K562 (cell line): ENCODE measurements around the gene SAT2. TPM values are rescaled to one million over a fixed set of nuclear protein-coding genes. Genes with fewer than 3 reads are reported as not detected.
A peak's percentile ranks its signal among the peaks of the same experiment; 100 is the strongest.

Source experiments
- ATAC-seq: fragments of 200-7000 bp; cut with Tn5 transposase; 3 replicates; pipeline ENCODE4 v1.9.1; 2020; ENCODE audit warnings: moderate library complexity
- BruUV-seq: library from RNA; stranded (reverse); fragments of 400-500 nt; replicated peaks from 2 replicates; lab custom pipeline; 2021; lab: Mats Ljungman, UMichigan
- CTCF ChIA-PET: fragments of 300-600 bp; formaldehyde crosslinking; extraction: SDS; loops from one replicate; lab custom pipeline; 2021; ENCODE audit warnings: low intra/inter-chr PET ratio; lab: Yijun Ruan, JAX
- POLR2A ChIA-PET: fragments of 300-600, 350-650 bp; sonication (Branson Sonifier 250); formaldehyde crosslinking; extraction: SDS; loops from one replicate; lab custom pipeline; 2021; ENCODE audit warnings: antibody characterized with exemption, inconsistent platforms; lab: Yijun Ruan, JAX
- DNase-seq, 4 experiments: peaks; one replicate each; pipeline versions ENCODE4 v3.0.0 to v3.0.0-alpha.2; 2011 to 2018; ENCODE audit warnings: low spot score in 3 of 4, mixed read lengths in 3 of 4; ENCODE audit errors: extremely low read depth in 1 of 4
- FAIRE-seq: peaks from 2 replicates; lab custom pipeline; 2011; peaks lifted over from hg19 to GRCh38; lab: Jason Lieb, UNC
- H2AFZ ChIP-seq: 2 replicates; pipeline ENCODE4 v1.6.0; 2011; ENCODE audit warnings: low read depth, low read length, control low read depth, inconsistent platforms
- H3K27ac ChIP-seq: fragments of 200-600 bp; 3 replicates; pipeline ENCODE4 v1.8.0; 2011; ENCODE audit warnings: low read depth, mild to moderate bottlenecking, control low read depth, inconsistent platforms, low read length, moderate library complexity, mixed read lengths; ENCODE audit errors: extremely low read depth
- H3K27me3 ChIP-seq, 2 experiments: fragments of 300-600 bp in 1 of 2; 2 replicates in 1 of 2; 3 replicates in 1 of 2; pipeline versions ENCODE4 v1.6.0 to v1.8.0; 2011; ENCODE audit warnings: inconsistent platforms in 2 of 2, low read length in 2 of 2, mild to moderate bottlenecking in 1 of 2, mixed read lengths in 1 of 2, moderate library complexity in 1 of 2; ENCODE audit not compliant: control insufficient read depth in 2 of 2, insufficient read depth in 2 of 2
- H3K36me3 ChIP-seq: fragments of 300-600 bp; 3 replicates; pipeline ENCODE4 v1.8.0; 2011; ENCODE audit warnings: mild to moderate bottlenecking, low read length, inconsistent platforms; ENCODE audit not compliant: control insufficient read depth, insufficient read depth
- H3K4me1 ChIP-seq, 2 experiments: fragments of 200-600 bp in 1 of 2; replicated peaks in 1 of 2; 2 replicates in 1 of 2; 3 replicates in 1 of 2; pipeline versions ENCODE4 v1.5.1 to v1.8.0; 2011; ENCODE audit warnings: inconsistent platforms in 2 of 2, low read length in 2 of 2, mild to moderate bottlenecking in 1 of 2, mixed read lengths in 1 of 2, moderate library complexity in 1 of 2; ENCODE audit not compliant: control insufficient read depth in 2 of 2, insufficient read depth in 2 of 2
- H3K4me2 ChIP-seq: 2 replicates; pipeline ENCODE4 v1.6.1; 2011; ENCODE audit warnings: low read length, control low read depth, inconsistent platforms, mixed read lengths; ENCODE audit not compliant: insufficient read depth
- H3K4me3 ChIP-seq: fragments of 200-600 bp; sonication (generic), shearing (Covaris generic); 2 replicates; pipeline ENCODE4 v1.5.1; 2016; ENCODE audit warnings: control low read depth, inconsistent platforms
- H3K79me2 ChIP-seq: fragments of 200-600 bp; 3 replicates; pipeline ENCODE4 v1.8.0; 2011; ENCODE audit warnings: low read length, inconsistent platforms; ENCODE audit not compliant: control insufficient read depth, insufficient read depth
- H3K9ac ChIP-seq, 2 experiments: 2 replicates each; pipeline versions ENCODE4 v1.6.0 to v1.6.1; 2011; ENCODE audit warnings: low read depth in 2 of 2, low read length in 2 of 2, control low read depth in 1 of 2, inconsistent platforms in 1 of 2, mild to moderate bottlenecking in 1 of 2, mixed read lengths in 1 of 2; ENCODE audit not compliant: insufficient read depth in 1 of 2
- H3K9me1 ChIP-seq: one replicate; pipeline ENCODE4 v1.6.0; 2011; ENCODE audit warnings: inconsistent platforms, mild to moderate bottlenecking, low read length, moderate library complexity; ENCODE audit not compliant: control insufficient read depth, insufficient read depth
- H3K9me3 ChIP-seq: replicated peaks from 2 replicates; pipeline ENCODE4 v1.5.1; 2011; ENCODE audit warnings: low read depth, low read length, inconsistent platforms; ENCODE audit not compliant: control insufficient read depth, insufficient read depth
- H4K20me1 ChIP-seq: replicated peaks from 2 replicates; pipeline ENCODE4 v1.6.1; 2011; ENCODE audit warnings: low read length, inconsistent platforms, mixed read lengths; ENCODE audit not compliant: control insufficient read depth, insufficient read depth
- GTF2A2 ChIP-seq: IDR thresholded peaks from 2 replicates; pipeline ENCODE4 v1.6.1; 2016; ENCODE audit warnings: mild to moderate bottlenecking, missing genetic modification characterization, missing compliant biosample characterization
- HDAC1 ChIP-seq, 2 experiments: fragments of 450-650 bp; IDR thresholded peaks; 2 replicates each; pipeline ENCODE4 v1.6.1; 2016 to 2017; ENCODE audit warnings: inconsistent platforms in 1 of 2, mild to moderate bottlenecking in 1 of 2, moderate library complexity in 1 of 2
- KDM4B ChIP-seq, 2 experiments: fragments of 450-650 bp in 1 of 2; sonication (generic) in 1 of 2; IDR thresholded peaks; 2 replicates each; pipeline ENCODE4 v1.6.1; 2016 to 2017; ENCODE audit warnings: borderline replicate concordance in 2 of 2, antibody characterized with exemption in 1 of 2, low read depth in 1 of 2, mild to moderate bottlenecking in 1 of 2
- KDM5B ChIP-seq: fragments of 200-600 bp; sonication (generic); IDR thresholded peaks from 2 replicates; pipeline ENCODE4 v1.6.1; 2012; ENCODE audit warnings: low read depth, mild to moderate bottlenecking, moderate library complexity, low read length, control low read depth, inconsistent platforms; ENCODE audit not compliant: insufficient replicate concordance
- RBFOX2 ChIP-seq: fragments of 200-400 bp; formaldehyde crosslinking; IDR thresholded peaks from 2 replicates; pipeline ENCODE4 v1.6.1; 2017; ENCODE audit warnings: low read depth, mild to moderate bottlenecking, low read length, moderate library complexity
- ZBTB9 ChIP-seq: fragments of 450-650 bp; formaldehyde crosslinking; IDR thresholded peaks from 2 replicates; pipeline ENCODE4 v1.4.0; 2020; ENCODE audit warnings: mild to moderate bottlenecking, moderate library complexity
- WGBS: fragments of 100-300 bp; shearing (Covaris generic); methylation state at CpG from one replicate; pipeline ENCODE4 v1.1.6; 2016; ENCODE audit warnings: low coverage, mixed read lengths; ENCODE audit not compliant: insufficient coverage; ENCODE audit errors: missing lambda C conversion rate; 5-methylcytosine and 5-hydroxymethylcytosine counted together
- in situ Hi-C: fragments of 300-500 bp; cut with MboI; formaldehyde crosslinking; loops from 4 replicates; pipeline ENCODE4 v1.15.0; 2018; ENCODE audit warnings: inconsistent platforms, mixed read lengths
- intact Hi-C: fragments of 100-400 bp; cut with micrococcal nuclease; formaldehyde crosslinking; loops from 2 replicates; pipeline ENCODE4 v1.14.2; 2022
- polyA plus RNA-seq, 8 experiments: library from polyadenylated mRNA; depleted of rRNA in 4 of 8; stranded (reverse) in 5 of 8; unstranded in 3 of 8; fragments of >200 nt; fragmentation: Nextera tagmentation in 2 of 8; fragmentation: Illumina TruSeq in 1 of 8; extraction: Ambion mirVana in 2 of 8; extraction: Trizol in 1 of 8; gene quantifications; 2 replicates each; pipeline versions ENCODE4 v1.2.1 to v1.2.3, GENCODE V29; 2011 to 2014; ENCODE audit warnings: inconsistent platforms in 1 of 8, missing spikeins in 1 of 8
- total RNA-seq, 7 experiments: library from RNA; depleted of rRNA in 6 of 7; stranded (reverse); fragments of >200 nt in 6 of 7; fragmentation: Illumina TruSeq in 2 of 7; extraction: Trizol in 2 of 7; gene quantifications; 2 replicates each; pipeline versions ENCODE4 v1.2.1 to v1.2.3, GENCODE V29; 2011 to 2021; ENCODE audit warnings: low replicate concordance in 1 of 7
- TF ChIP-seq, protein P1 (sequence below), 2 experiments: IDR thresholded peaks; 2 replicates each; pipeline ENCODE4 v1.6.1; 2011; ENCODE audit warnings: borderline replicate concordance in 1 of 2, control low read depth in 1 of 2, low read depth in 1 of 2, low read length in 1 of 2, mild to moderate bottlenecking in 1 of 2, mixed read lengths in 1 of 2, moderate library complexity in 1 of 2; ENCODE audit not compliant: insufficient read depth in 1 of 2, insufficient read length in 1 of 2, poor library complexity in 1 of 2, severe bottlenecking in 1 of 2; ENCODE audit errors: extremely low read depth in 1 of 2

SAT2 gene
- total and polyA plus RNA-seq, 9 of the 15 experiments (the other 6 are each of a cell fraction or from before 2014, with no cell fraction given): 2.0 to 8.0 (median 5.3) TPM

- H3K4me2 ChIP-seq: peak overlapping the region; percentile 68
- TF ChIP-seq RBFOX2: peak; percentile 51
- peak; percentile 38; the same call in 1 of the 2 replicates for TF ChIP-seq GTF2A2 (tag)
- TF ChIP-seq, protein P1, sequence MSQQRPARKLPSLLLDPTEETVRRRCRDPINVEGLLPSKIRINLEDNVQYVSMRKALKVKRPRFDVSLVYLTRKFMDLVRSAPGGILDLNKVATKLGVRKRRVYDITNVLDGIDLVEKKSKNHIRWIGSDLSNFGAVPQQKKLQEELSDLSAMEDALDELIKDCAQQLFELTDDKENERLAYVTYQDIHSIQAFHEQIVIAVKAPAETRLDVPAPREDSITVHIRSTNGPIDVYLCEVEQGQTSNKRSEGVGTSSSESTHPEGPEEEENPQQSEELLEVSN (IDR thresholded peaks at IDR 0.05; ENCODE audit: borderline replicate concordance in 1 of 2, extremely low read depth in 1 of 2, insufficient read depth in 1 of 2, insufficient read length in 1 of 2, low read depth in 1 of 2, low read length in 1 of 2, poor library complexity in 1 of 2, severe bottlenecking in 1 of 2): peak in 1 of 2 experiments; percentile 1
- 0 out of 4 replicates have a peak, but pooled peaks of 1 of the 2 experiments have one; percentile 30 for TF ChIP-seq HDAC1 (IDR thresholded peaks at IDR 0.05)
- no peak for TF ChIP-seq KDM4B (IDR thresholded peaks at IDR 0.05; ENCODE audit: borderline replicate concordance in 2 of 2, low read depth in 1 of 2)
- TF ChIP-seq KDM5B: peak; percentile 6
- no peak for TF ChIP-seq ZBTB9
These were observed 23.6 kb upstream of the SAT2 start for GRCh38 chr17:7651097-7651664.

More at GRCh38 chr17:7651097-7651664, 23.6 kb upstream of the SAT2 start:
- DNase-seq (no peak), FAIRE-seq (no peak), ATAC-seq (no peak)
- ChIA-PET CTCF (no interaction called here), POLR2A (interaction anchor here (0.6 to 2.9 kb wide), 13 partner anchors 9 to 289 kb away, joined by 3 to 41 read pairs (median 5); partner anchors contain the start of genes CD68, MPDU1, SHBG and TP53)
- H4K20me1 ChIP-seq: no peaks in the 10 kb centered on the region; the same call in 1 of the 2 replicates
- H3K9me1 ChIP-seq: no peaks in the 10 kb centered on the region
- H3K27ac ChIP-seq: no peak overlapping the region
- peak overlapping the region; percentile 44 to 89; a peak in 3 of 4 replicates for H3K9ac ChIP-seq
- BruUV-seq: TSS peak; percentile 73
- peak overlapping the region; percentile 59; the same call in 1 of the 2 replicates for H2AFZ ChIP-seq
- in situ Hi-C loops: no loop called here
- peaks cover 18 to 48% of the 10 kb centered on the region in 2 experiments; a peak in 4 of 5 replicates for H3K4me1 ChIP-seq
- no peaks in the 10 kb centered on the region for H3K27me3 ChIP-seq
- H3K9me3 ChIP-seq: no peaks in the 10 kb centered on the region
- no peaks in the 10 kb centered on the region for H3K36me3 ChIP-seq
- H3K4me3 ChIP-seq: peak overlapping the region; percentile 39
- WGBS: 1% methylated on average over 19 of the region's 45 CpGs
- intact Hi-C loops: no loop called here
- H3K79me2 ChIP-seq: no peaks in the 10 kb centered on the region
